GM12872 (cell line): Measurements from ENCODE around the gene PRDM4.

Experiments used
- TF ChIP-seq, protein P1 (sequence below): IDR thresholded peaks from 3 replicates; pipeline ENCODE4 v1.5.1; 2011; ENCODE audit warnings: low read depth, mild to moderate bottlenecking, low read length, moderate library complexity; ENCODE audit not compliant: insufficient read depth

Gene PRDM4

DNA sequence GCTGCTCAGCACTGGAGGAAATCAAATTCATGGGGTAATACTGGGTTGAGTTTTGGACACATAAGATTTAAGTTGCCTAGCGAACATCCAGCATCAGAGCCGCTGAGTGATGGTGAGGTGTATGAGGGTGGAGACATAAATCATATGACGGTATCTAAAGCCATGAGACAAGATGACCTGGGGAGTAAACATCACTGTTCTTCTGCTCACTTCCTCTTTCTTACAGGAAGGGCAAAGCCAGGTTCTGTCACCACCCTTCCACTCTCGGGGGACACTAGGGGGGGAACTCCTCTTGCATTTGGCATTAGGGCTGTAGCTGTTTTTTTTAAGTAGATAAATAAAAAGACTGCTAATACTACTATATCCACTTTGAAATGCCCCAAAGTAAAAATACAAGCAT, 24.0 kb downstream of the PRDM4 start:
- TF ChIP-seq, protein P1, sequence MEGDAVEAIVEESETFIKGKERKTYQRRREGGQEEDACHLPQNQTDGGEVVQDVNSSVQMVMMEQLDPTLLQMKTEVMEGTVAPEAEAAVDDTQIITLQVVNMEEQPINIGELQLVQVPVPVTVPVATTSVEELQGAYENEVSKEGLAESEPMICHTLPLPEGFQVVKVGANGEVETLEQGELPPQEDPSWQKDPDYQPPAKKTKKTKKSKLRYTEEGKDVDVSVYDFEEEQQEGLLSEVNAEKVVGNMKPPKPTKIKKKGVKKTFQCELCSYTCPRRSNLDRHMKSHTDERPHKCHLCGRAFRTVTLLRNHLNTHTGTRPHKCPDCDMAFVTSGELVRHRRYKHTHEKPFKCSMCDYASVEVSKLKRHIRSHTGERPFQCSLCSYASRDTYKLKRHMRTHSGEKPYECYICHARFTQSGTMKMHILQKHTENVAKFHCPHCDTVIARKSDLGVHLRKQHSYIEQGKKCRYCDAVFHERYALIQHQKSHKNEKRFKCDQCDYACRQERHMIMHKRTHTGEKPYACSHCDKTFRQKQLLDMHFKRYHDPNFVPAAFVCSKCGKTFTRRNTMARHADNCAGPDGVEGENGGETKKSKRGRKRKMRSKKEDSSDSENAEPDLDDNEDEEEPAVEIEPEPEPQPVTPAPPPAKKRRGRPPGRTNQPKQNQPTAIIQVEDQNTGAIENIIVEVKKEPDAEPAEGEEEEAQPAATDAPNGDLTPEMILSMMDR = peak; percentile 43; the same call in 2 of the 3 replicates

DNA sequence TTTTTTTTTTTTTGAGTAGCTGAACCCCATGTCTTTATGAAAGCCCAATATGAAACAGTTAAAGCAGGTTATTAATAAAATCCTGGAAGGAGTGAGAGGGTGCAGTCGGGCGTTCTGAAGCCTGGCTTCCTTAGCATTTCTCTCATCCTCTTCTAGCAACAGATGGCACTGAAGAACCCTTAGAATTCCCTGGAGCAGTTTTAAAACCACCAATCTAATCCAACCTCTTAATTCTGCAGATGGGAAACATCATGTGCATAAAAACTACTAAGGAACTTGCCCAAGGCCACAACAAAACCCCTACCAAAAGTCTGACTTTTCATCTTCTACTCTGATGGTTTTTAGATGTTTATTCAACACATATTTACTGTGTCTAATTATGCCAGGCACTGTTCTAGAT, 25.2 kb downstream of the PRDM4 start:
- TF ChIP-seq, protein P1 = no peak

DNA sequence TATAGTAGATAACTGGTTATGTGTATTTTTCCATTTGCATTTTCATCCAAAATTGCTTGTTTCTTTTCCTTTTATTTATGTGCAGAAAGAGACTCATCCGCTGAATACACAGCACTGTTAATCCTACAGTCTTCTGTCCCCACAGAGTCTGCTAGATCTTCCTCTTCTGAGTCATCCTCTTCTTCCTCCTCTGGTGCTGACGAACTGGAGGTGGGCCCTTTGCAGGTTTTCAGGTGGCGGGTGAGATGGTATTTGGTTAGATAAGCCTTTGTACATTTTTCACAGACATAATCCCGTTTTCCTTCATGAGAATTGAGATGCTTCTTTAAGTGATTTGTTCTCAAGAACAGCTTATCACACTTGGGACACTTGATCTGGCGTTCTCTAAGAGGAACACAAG, 26.8 kb downstream of the PRDM4 start:
- TF ChIP-seq, protein P1 = no peak

DNA sequence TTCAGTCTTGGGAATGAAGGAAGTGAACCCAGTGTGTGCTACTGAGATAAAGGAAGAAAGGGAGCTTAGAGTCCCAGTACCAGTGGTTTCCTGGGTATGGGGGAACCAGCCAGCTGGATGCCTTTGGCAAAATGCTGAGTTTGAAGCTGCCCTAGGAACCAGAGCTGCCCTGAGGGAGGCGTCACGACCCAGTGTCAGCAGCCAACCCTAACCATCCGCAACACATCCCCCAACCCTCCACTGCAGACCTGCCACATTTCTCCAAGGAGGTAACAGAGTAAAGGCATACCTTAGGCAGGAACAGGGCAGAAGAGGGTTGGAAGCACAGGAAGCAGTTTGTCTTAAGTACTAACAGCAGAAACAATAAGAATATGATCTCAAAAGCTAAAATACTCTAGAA, 28.6 kb downstream of the PRDM4 start:
- TF ChIP-seq, protein P1 = no peak

DNA sequence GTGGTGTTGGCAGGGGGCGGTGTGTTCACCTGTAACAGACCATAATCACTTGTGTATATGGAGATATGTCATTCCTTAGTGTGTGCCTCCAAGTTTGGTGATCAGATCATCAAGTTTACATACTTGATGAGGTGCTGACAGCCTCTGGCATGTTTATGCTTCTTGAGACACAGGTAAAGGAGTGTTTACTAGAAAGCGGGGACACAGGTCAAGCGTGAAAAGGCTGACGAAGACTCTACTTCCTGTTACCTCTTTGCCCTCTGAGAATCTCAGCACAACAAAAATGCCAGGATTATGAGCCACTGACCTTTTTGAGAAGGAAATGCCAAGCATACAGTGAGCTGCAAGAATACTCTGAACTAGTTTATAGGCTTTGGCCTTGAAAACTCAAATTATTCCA, 29.6 kb downstream of the PRDM4 start:
- TF ChIP-seq, protein P1 = no peak

DNA sequence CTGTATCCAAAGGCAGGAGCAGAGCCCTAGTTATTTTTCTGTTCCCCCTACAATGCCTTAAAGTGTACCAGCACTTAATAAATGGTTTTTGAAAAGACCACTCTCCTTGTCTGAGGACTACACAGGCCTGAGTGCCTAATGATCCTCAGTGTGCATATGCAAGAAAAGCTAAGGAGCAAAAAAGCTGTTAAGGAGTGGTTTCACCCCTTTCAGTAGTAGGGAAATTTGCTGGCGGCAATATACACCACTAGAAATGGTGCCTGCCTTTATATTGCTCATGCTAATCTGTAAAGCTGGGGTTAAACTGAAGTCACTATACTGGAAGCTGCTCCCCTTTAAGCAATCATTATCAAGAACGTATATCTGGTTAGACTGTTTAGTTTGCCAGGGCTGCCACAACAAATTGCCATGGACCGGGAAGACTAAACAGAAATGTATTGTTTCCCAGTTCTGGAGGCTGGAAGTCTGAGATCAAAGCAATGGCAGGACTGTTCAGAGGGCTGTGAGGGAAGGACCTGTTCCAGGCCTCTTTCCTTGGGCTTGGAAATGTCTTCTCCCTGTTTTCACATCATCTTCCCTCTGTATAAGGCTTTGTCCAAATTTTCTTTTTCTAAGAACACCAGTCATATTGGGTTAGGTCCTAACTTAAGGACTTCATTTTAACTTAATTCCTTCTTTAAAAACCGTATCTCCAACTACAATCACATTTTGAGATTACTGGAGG, 30.2 kb downstream of the PRDM4 start:
- TF ChIP-seq, protein P1 = no peak

DNA sequence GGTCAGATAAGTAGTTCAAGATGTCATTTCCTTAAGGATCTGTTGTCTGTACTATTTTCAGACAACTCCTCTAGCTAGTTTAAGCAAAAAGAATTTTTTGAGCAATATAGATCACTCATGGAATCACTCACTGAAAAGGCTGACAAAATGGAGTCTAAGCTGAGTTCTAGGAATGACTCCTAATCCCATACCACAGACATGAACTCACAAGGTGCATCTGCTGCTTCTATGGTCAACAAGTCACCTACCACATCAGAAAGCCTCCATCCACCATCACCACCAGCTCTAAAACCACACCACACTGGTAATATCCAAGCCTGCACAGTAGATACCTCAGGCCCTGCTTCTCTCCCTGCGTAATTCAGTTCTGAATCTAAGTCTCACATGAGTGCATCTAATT, 42.3 kb downstream of the PRDM4 start:
- TF ChIP-seq, protein P1 = no peak

DNA sequence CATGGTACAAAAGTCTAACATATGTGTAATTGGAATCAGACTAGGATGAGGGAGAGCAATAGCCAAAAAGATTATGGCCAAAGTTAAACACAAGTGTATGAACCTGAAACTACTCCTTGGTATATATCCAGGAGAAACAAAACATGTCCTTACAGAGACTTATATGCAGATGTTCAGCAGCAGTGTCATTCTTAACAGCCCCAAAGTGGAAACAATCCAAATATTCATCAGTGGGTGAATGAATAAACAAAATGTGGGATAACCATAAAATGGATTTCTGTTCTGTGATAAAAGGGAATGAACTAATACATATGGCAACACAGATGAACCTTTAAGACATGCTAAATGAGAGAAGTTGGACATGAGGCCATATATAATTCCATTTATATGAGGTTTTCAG, 45.2 kb downstream of the PRDM4 start:
- TF ChIP-seq, protein P1 = no peak
